Colon (tissue), 2 donors: ENCODE measurements around the gene SLC37A1.
"Not testable (repeated sequence)": the region's sequence is repeated elsewhere in the genome, so short reads cannot be mapped to it uniquely, and the experiment has no call there.

Source experiments
- FAIRE-seq: peaks from 2 replicates; lab custom pipeline; 2012; peaks lifted over from hg19 to GRCh38; lab: Jason Lieb, UNC
- donor health status: control.
- donor health status: control.

SLC37A1 gene

DNA sequence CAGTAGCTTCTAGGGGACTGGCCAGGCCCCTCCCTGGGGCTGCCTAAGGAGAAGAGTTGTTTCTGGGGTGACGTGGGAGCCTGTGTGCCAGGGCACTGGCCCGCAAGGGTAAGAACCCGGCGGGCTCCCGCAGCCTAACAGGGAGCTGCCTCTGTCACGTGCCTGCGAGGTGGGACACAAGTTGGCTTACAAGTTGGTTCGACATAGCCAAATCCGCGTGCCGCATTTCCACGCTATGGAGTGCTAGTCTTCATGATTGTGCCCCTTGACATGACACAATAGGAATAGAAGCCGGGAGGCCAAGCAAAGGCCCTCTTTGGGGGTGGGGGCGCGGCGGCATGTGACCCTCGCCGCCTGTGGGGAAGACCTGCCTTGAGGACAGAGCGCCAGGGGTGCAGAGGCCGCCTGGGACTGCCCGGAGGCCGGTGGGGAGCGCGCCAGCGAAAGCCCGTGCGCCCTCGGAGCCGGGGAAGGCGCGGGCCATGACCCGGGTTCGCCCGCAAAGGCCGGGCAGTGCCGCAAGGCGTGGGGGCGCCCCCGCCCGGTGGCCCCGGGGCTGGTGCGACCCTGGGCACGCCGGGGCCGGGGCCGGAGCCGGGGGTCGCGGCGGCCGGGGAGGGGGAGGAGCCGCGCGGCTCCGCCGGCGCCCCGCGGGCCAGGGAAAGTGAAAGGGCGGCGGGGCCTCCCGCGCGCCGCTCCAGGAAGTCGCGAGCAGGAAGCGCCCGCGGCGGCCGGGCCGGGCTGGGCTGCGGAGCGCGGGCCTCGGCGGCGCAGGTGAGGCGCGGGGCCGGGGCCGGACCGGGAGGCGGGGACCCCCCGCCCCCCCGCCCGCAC is at the start of gene SLC37A1:
Gene SLC37A1 (plus strand): TSS at position 702 of the 834 bp plus-strand sequence. CDS start 4,603 bp downstream, outside the sequence.
- FAIRE-seq, result no peak

DNA sequence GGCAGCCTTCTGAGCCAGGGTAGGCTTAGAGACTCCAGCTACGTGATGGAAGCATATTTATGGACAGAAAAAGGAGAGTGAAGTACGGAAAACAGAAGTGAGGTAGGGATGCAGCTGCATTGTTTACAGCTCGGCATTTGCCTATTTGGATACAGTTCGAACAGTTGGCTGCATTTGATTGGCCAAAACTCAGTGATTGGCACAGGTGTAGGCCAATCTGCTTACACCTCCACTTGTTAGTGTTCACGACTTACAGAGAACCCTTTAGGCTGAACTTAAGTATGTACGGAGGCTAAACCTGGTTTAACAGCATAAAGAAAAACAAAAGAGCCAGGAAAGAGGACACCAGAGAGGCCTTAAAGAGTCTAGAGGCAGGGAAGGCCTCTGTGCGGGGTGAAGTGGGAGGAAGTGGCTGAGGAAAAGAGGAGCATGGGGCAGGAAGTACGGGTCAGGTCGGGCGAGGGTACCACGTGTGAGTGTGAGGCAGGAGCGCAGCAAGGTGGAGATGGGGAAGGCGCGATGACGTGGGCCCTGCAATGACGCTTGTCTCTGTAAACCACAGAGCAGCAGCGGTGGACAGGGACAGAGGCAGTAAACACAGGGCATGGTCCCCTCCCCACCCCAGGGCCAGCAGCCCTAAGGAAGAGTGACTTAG is 49.7 kb upstream of the SLC37A1 start:
- FAIRE-seq, result no peak

GRCh38 chr21:42465008-42465802 is 48.4 kb upstream of the SLC37A1 start:
- FAIRE-seq, result no peak

DNA sequence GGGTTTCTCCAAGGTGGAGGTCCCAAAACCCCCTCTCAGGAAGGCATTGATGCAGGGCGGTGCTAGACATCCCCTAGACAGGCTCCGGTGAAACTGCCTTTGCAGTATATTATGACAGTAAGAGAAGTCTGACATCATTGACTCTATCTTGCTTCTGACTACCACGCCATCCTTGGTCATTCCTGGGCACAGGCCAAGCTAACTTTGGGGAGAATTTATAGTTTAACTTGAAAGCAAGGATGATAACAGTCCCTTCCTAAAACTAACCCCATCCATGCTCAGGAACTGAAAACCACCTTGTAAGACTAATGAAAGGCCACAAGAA is 47.9 kb upstream of the SLC37A1 start:
- FAIRE-seq, result no peak

- no peak for FAIRE-seq
Measured at GRCh38 chr21:42466700-42467099, 47.0 kb upstream of the SLC37A1 start.

DNA sequence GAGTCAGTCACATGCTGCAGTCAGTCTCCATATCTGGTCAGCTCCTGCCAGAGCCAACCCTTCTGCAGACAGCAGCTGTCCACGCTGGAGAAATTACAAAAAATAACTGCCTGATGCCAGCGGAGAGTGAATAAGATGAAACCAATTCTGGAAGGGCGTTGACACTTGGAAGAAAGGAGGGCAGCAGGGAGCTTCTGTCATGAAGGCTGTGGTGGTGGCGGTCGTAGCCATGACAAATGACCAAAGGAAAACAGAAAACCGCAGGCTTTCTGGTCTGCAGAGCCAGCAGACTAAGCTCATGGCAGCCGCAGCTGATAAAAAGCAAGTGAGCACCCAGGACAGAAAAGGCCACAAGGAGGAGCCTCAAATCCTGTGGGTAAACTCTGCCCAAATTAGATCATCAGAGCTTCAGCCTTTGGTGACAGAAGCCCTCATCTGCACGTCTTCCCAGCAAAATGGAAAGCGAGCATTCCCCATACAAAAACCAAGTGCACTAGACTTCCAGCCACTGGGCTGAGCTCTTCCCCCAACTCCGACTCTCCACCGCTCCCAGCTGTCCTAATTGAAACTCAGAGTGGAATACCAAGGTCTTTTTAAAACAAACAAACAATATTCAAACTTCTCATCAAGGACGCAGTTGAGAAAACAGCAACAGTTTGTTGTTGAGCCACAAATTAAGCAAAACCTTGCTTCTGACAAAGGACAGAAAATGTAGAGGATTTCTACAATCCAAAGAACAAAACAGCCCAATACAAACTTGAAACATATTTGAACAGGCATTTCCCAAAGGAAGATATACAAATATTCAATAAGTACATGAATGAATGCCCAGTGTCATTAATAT is 46.3 kb upstream of the SLC37A1 start:
- no peak for FAIRE-seq

- FAIRE-seq, result no peak
Measured at GRCh38 chr21:42468491-42469131, 45.0 kb upstream of the SLC37A1 start.

DNA sequence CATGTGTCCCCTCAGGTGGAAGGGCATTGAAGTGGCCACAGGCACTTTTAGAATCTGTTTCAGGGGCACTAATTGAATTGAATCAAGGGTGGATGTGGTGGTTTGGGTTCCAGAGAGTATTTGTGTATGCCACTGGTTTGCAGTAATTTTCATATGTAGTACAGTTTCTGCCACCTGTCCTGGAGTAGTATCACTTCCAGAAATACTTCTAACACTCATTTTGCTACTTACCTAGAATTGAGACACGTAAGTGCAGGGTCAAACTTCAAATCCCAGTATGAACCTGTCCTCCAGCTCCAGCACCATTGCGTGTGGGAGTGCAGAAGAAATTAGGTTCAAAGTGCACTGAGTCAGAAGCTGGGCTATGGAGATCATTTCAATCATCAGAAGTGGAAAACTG is 44.4 kb upstream of the SLC37A1 start:
- no peak for FAIRE-seq

GRCh38 chr21:42469726-42470125 is 43.9 kb upstream of the SLC37A1 start:
- not testable (repeated sequence) for FAIRE-seq

DNA sequence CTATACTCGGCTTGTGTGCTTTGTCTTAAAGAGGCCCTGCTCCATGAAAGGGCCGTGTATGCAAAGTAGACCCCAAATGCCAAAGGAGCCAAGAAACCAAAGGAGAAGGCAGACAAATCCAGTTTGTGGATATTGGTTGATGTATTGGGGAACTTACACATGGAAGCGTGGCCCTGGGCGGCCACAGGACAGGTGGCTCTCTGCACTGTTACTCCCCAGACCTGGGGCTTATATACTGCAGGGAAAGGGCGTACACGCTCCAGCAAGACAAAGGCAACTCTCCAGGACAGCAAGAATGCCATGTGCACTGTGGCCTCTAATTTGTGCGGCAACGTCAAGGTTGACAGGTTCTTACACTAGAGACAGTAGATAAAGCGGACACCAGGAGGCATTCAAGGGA is 42.4 kb upstream of the SLC37A1 start:
- no peak for FAIRE-seq

- FAIRE-seq, result no peak
Measured at GRCh38 chr21:42471716-42472330, 41.8 kb upstream of the SLC37A1 start.

- FAIRE-seq, result no peak
Measured at GRCh38 chr21:42472521-42472920, 41.1 kb upstream of the SLC37A1 start.

- FAIRE-seq, result no peak
Measured at GRCh38 chr21:42473498-42474042, 40.1 kb upstream of the SLC37A1 start.

- FAIRE-seq, result peak; percentile 36
Measured at GRCh38 chr21:42474043-42474831, 39.4 kb upstream of the SLC37A1 start.

GRCh38 chr21:42475036-42475435 is 38.6 kb upstream of the SLC37A1 start:
- no peak for FAIRE-seq

GRCh38 chr21:42475526-42476387 is 37.9 kb upstream of the SLC37A1 start:
- FAIRE-seq, result no peak

GRCh38 chr21:42476388-42477331 is 37.0 kb upstream of the SLC37A1 start:
- FAIRE-seq, result no peak

DNA sequence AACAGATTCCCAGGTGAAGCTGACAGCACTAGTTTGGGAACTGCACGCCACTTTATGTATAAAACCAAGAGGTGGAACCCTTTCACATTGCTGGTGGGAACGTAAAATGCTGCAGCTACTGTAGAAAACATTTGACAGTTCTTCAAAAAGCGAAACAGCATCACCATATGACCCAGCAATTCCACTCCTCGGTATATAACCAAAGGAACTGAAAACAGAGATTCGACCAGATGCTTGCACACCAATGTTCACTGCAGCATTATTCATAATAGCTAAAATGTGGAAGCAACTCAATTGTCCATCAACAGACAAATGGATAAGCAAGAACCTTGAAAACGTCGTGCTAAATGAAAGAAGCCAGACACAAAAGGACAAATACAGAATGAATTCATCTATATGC is 35.1 kb upstream of the SLC37A1 start:
- FAIRE-seq, result no peak
